PFSK-1 (cell line): ENCODE data around the gene INF2.

Experiments used
- POLR2AphosphoS5 ChIP-seq: IDR thresholded peaks from 2 replicates; pipeline ENCODE4 v1.6.1; 2012; ENCODE audit warnings: low read depth, mild to moderate bottlenecking, control low read depth, low read length, moderate library complexity
- SIN3A ChIP-seq: IDR thresholded peaks from 2 replicates; pipeline ENCODE4 v1.6.1; 2012; ENCODE audit warnings: mild to moderate bottlenecking, low read length, moderate library complexity, borderline replicate concordance; ENCODE audit not compliant: insufficient read depth
- TF ChIP-seq, protein P1 (sequence below), 2 experiments: IDR thresholded peaks; 2 replicates each; pipeline versions ENCODE4 v1.6.1 to v1.8.0; 2011 to 2012; ENCODE audit warnings: low read depth in 2 of 2, low read length in 2 of 2, control low read depth in 1 of 2, inconsistent platforms in 1 of 2, mild to moderate bottlenecking in 1 of 2, moderate library complexity in 1 of 2; ENCODE audit not compliant: insufficient read depth in 1 of 2

DNA sequence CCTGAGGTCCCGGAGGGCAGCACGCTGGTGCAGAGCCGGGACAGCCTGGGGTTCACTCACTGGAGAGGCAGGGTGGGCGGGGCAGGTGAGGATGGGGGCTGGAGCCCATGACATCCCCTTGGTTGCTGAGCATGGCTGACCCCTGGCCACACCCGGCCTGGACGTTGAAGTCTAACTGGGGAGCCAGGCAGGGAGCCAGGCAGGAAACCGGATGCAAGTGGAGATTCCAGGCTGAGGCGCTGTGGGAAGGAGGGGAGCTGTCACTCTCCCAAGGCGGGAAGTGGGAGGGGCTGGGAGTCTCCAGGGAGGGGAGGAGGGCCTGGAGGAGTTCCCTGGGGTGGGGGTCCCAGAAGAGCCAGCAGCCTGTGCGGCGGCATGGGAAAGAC lies 7.7 kb upstream of the INF2 start:
- no peak for TF ChIP-seq POLR2AphosphoS5
- TF ChIP-seq, protein P1, sequence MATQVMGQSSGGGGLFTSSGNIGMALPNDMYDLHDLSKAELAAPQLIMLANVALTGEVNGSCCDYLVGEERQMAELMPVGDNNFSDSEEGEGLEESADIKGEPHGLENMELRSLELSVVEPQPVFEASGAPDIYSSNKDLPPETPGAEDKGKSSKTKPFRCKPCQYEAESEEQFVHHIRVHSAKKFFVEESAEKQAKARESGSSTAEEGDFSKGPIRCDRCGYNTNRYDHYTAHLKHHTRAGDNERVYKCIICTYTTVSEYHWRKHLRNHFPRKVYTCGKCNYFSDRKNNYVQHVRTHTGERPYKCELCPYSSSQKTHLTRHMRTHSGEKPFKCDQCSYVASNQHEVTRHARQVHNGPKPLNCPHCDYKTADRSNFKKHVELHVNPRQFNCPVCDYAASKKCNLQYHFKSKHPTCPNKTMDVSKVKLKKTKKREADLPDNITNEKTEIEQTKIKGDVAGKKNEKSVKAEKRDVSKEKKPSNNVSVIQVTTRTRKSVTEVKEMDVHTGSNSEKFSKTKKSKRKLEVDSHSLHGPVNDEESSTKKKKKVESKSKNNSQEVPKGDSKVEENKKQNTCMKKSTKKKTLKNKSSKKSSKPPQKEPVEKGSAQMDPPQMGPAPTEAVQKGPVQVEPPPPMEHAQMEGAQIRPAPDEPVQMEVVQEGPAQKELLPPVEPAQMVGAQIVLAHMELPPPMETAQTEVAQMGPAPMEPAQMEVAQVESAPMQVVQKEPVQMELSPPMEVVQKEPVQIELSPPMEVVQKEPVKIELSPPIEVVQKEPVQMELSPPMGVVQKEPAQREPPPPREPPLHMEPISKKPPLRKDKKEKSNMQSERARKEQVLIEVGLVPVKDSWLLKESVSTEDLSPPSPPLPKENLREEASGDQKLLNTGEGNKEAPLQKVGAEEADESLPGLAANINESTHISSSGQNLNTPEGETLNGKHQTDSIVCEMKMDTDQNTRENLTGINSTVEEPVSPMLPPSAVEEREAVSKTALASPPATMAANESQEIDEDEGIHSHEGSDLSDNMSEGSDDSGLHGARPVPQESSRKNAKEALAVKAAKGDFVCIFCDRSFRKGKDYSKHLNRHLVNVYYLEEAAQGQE (IDR thresholded peaks at IDR 0.05; ENCODE audit: insufficient read depth in 1 of 2, low read depth in 2 of 2, low read length in 2 of 2), result no peak
- no peak for TF ChIP-seq SIN3A
